Stimulated activated CD8-positive, alpha-beta memory T cell treated with anti-CD3 and anti-CD28 coated beads, Interleukin-7, amount 100 ng/mL, for 4 hours (primary cell): ENCODE data around the gene EDAR.

Experiments
- DNase-seq, 2 donors: peaks; one replicate each; pipeline ENCODE4 v3.0.0-alpha.2; 2020; ENCODE audit warnings: low read depth in 2 of 2

EDAR gene

GRCh38 chr2:108940156-108940555, 48.9 kb downstream of the EDAR start:
- no peak for DNase-seq

- DNase-seq = no peak
These were observed 50.8 kb downstream of the EDAR start for GRCh38 chr2:108938077-108938710.

GRCh38 chr2:108937367-108938017, 51.5 kb downstream of the EDAR start:
- DNase-seq = no peak

GRCh38 chr2:108936866-108937265, 52.2 kb downstream of the EDAR start:
- no peak for DNase-seq

- DNase-seq = no peak
These were observed 52.8 kb downstream of the EDAR start for GRCh38 chr2:108936076-108936864.

- DNase-seq = no peak
These were observed 53.7 kb downstream of the EDAR start for GRCh38 chr2:108935271-108935741.

- DNase-seq = no peak
These were observed 54.3 kb downstream of the EDAR start for GRCh38 chr2:108934583-108935245.

- no peak for DNase-seq
These were observed 54.9 kb downstream of the EDAR start for GRCh38 chr2:108934151-108934550.

- DNase-seq = no peak
These were observed 55.3 kb downstream of the EDAR start for GRCh38 chr2:108933691-108934117.

- no peak for DNase-seq
These were observed 56.2 kb downstream of the EDAR start for GRCh38 chr2:108932736-108933332.

- no peak for DNase-seq
These were observed 57.6 kb downstream of the EDAR start for GRCh38 chr2:108931372-108931771.

- DNase-seq = no peak
These were observed 59.1 kb downstream of the EDAR start for GRCh38 chr2:108929807-108930425.

GRCh38 chr2:108928660-108929377, 60.2 kb downstream of the EDAR start:
- DNase-seq = no peak

GRCh38 chr2:108927936-108928659, 60.9 kb downstream of the EDAR start:
- DNase-seq = no peak

GRCh38 chr2:108927405-108927804, 61.6 kb downstream of the EDAR start:
- DNase-seq = no peak

GRCh38 chr2:108926561-108927380, 62.2 kb downstream of the EDAR start:
- no peak for DNase-seq

GRCh38 chr2:108925735-108926134, 63.3 kb downstream of the EDAR start:
- no peak for DNase-seq

GRCh38 chr2:108925286-108925685, 63.7 kb downstream of the EDAR start:
- no peak for DNase-seq
